Myometrial cell (primary cell): Measurements from ENCODE around the gene ERF. TPM values are rescaled to one million over a fixed set of nuclear protein-coding genes. Genes with fewer than 3 reads are reported as not detected.

Source experiments
- total RNA-seq: library from RNA; depleted of rRNA; stranded (reverse); fragments of >200 nt; gene quantifications from 2 replicates; pipeline ENCODE4 v1.2.3, GENCODE V29; 2015

Gene ERF
- total RNA-seq: 34.0 and 37.2 TPM in 2 replicates

GRCh38 chr19:42254850-42255765, at the start of gene ERF:
Gene ERF (minus strand): TSS chr19:42255128. CDS start chr19:42254999, 129 bp downstream.

GRCh38 chr19:42301646-42302203, 46.8 kb upstream of the ERF start, which contains the start of gene PRR19:
Gene PRR19 (plus strand): TSS chr19:42302132. CDS start chr19:42309585, 7,453 bp downstream.

GRCh38 chr19:42268704-42269477, 14.0 kb upstream of the ERF start, which contains the start of gene CIC:
Gene CIC (plus strand): TSS chr19:42269252. CDS start chr19:42271784, 2,532 bp downstream.

GRCh38 chr19:42242512-42243409, 12.2 kb downstream of the ERF start, which contains the start of gene GSK3A:
Gene GSK3A (minus strand): TSS chr19:42242602. CDS start chr19:42242465, 137 bp downstream.

GRCh38 chr19:42219812-42220750, 34.8 kb downstream of the ERF start, which contains the start of gene ZNF526:
Gene ZNF526 (plus strand): TSS chr19:42220312. CDS start chr19:42224404, 4,092 bp downstream.

GRCh38 chr19:42217520-42218437, 37.1 kb downstream of the ERF start, which contains the start of gene DEDD2:
Gene DEDD2 (minus strand): TSS chr19:42217677. CDS start chr19:42217007, 670 bp downstream.

Other genes starting within 250 kb of the ERF start
- gene GRIK5, start 184.9 kb downstream of the ERF start, total RNA-seq: not detected in 2 replicates
- 10.6 and 10.7 TPM in 2 replicates for gene ZNF574, start 179.0 kb downstream of the ERF start, total RNA-seq
- gene POU2F2, start 122.7 kb downstream of the ERF start, total RNA-seq: under 0.01 and 0.18 TPM in 2 replicates
- gene DEDD2, start 37.5 kb downstream of the ERF start, total RNA-seq: 22.0 and 35.2 TPM in 2 replicates
- 5.8 TPM in 2 replicates for gene ZNF526, start 34.8 kb downstream of the ERF start, total RNA-seq
- gene GSK3A, start 12.5 kb downstream of the ERF start, total RNA-seq: 14.7 and 16.4 TPM in 2 replicates
- gene CIC, start 14.1 kb upstream of the ERF start, total RNA-seq: 28.5 and 34.0 TPM in 2 replicates
- 3.2 TPM in 1 of 2 replicates, not detected in the other for gene PRR19, start 47.0 kb upstream of the ERF start, total RNA-seq
- gene PAFAH1B3, start 47.5 kb upstream of the ERF start, total RNA-seq: 44.4 and 55.8 TPM in 2 replicates
- gene TMEM145, start 58.2 kb upstream of the ERF start, total RNA-seq: under 0.01 TPM in 1 of 2 replicates, not detected in the other
- 13.3 and 18.5 TPM in 2 replicates for gene MEGF8, start 70.5 kb upstream of the ERF start, total RNA-seq
- gene CNFN, start 135.2 kb upstream of the ERF start, total RNA-seq: not detected in 2 replicates
- 2.0 and 7.3 TPM in 2 replicates for gene LIPE, start 172.3 kb upstream of the ERF start, total RNA-seq
- gene CXCL17, start 187.8 kb upstream of the ERF start, total RNA-seq: not detected in 2 replicates